GM12892 (cell line): Measurements from ENCODE around the gene MELK.
A peak's percentile ranks its signal among the peaks of the same experiment; 100 is the strongest.

ENCODE experiments used
- DNase-seq: peaks from one replicate; pipeline ENCODE4 v3.0.0; 2011; ENCODE audit not compliant: insufficient read length
- FAIRE-seq: peaks from 2 replicates; lab custom pipeline; 2011; peaks lifted over from hg19 to GRCh38; lab: Jason Lieb, UNC
- POLR2A ChIP-seq: IDR thresholded peaks from 2 replicates; pipeline ENCODE4 v1.6.1; 2011; ENCODE audit warnings: low read depth, low read length, control low read depth
- POLR2AphosphoS5 ChIP-seq: IDR thresholded peaks from 2 replicates; pipeline ENCODE4 v1.6.1; 2011; ENCODE audit warnings: low read depth, low read length, control low read depth
- TAF1 ChIP-seq: IDR thresholded peaks from 2 replicates; pipeline ENCODE4 v1.6.1; 2011; ENCODE audit warnings: low read depth, mild to moderate bottlenecking, control low read depth, low read length, borderline replicate concordance

The MELK gene

DNA sequence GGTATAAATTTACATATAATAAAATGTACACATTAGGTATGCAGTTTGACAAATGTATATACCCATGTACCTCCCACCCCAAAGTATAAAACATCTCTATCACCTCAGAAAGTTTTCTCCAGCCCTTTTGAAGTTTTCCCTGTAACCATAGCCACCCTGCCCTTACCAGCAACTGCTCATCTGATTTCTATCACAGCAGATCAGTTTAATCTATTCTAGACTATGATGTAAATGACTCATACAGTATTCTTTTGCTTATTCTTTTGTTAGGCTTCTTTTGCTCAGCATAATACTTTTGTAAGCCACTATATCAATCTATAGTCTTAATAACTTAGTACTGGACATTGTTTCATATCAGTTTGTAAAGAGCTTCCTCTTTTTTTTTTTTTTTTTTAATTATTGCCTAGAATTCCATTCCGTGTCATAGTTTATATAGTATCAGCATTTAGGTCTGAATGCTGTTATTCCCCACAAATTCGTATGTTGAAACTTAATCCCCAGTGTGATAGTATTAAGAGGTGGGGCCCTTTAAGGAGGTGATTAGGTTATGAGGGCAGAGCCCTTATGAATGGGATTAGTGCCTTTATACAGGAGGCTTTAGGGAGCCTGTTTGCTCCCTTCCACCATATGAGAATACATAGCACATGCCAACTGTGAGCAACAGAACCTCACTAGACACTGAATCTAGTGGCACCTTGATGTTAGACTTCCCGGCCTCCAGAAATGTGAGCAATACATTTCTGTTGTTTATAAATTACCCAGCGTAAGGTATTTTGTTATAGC lies 20.3 kb downstream of the MELK start:
- DNase-seq (no peak), FAIRE-seq (no peak)
- TF ChIP-seq TAF1: no peak
- no peak for TF ChIP-seq POLR2AphosphoS5
- TF ChIP-seq POLR2A: no peak

DNA sequence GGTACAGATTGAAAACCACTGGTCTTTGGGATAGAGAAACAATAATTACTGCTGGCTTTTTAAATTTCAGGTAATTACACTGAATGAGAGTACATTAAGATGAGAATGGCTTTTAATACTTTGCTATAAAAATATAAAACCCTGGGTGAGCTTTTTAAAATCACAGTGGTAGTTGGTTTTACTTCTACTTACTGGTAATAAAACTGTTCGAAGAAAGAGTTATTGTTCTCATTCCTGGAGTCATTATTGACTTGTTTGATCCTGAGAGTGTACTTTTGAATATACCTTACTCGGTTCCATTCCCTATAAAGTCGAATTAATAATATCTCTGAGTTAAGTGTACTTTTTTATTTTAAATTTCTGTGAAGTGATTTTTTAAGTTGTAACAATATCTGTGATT lies 21.5 kb downstream of the MELK start:
- DNase-seq (no peak), FAIRE-seq (no peak)
- TF ChIP-seq TAF1: no peak
- no peak for TF ChIP-seq POLR2AphosphoS5
- no peak for TF ChIP-seq POLR2A

DNA sequence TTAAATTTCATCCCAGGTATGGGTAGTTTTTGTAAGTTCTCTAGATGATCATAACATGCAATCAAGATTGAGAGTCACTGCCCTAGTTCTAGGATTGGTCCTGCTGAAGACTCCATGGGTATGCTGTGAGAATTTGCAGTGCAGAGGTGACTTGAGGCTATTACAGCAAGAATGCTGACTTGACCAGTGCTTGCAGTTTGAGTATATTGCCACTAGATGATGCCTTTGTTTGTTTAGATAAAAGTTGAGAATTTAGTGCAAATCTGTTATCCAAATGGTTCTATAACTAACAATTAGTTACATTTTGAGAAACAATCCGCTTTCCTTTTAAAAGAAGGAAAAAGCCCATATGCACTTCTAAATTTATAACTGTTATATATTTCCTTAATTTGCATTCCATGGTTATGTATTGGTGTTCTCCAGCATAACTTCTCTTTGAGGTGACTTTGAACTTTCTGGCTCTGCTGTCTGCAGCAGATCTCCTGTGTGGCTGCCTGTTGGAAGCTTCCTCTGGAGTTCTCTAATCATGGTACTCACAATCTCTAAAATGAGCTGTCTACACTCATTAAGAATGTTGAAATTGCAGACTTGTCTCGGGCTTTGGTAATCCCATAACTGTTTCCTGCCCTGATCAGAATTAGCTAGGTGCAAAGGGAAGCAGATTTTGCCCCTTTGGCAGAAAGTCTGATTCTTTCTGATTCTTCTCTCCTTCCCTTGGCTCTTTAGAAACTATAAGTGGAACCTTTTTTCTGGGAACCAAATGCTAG lies 24.9 kb downstream of the MELK start:
- FAIRE-seq (no peak), DNase-seq (no peak)
- no peak for TF ChIP-seq POLR2AphosphoS5
- TF ChIP-seq POLR2A: no peak
- TF ChIP-seq TAF1: no peak

DNA sequence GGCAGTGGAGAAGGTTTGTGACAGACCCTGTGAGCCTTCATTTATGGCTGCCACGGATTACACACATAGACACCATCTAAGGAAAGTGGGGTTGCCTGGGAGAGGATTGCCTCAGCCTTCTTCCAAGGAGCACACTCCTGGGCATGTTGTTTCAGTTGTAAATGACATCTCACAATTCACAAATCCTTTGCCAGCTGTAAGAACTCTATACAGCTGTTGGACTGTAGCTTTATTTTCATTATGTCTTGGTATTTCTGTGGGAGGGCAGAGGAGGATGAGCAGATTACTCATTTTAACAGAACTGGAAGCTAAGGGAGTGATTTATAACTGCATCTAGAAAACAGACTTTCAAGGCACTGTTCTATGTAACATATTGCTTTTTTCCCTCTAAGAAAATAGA lies 25.6 kb downstream of the MELK start:
- TF ChIP-seq POLR2AphosphoS5 (no peak), POLR2A (no peak), TAF1 (no peak)
- FAIRE-seq (no peak), DNase-seq (no peak)

DNA sequence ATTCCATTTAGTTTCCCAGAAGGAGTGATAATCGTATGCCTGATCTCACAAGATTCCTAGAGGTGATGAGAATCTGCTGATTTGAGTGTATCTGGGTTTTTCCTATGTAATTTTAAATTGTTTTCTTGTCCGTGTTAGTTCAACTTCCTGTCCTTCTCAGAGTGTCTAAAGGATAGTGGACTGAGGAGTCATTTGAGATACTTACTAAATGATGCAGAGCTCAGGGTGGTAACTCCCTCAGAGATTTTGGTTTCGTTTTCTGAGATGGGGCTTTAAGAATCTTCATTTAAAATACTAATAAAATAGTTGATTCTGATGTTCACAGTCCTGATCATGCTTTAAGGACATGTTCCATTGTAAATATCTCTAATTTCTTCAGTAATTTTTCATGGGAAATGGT lies 30.3 kb downstream of the MELK start:
- no peak for TF ChIP-seq POLR2AphosphoS5
- TF ChIP-seq TAF1: no peak
- TF ChIP-seq POLR2A: no peak
- FAIRE-seq: peak; percentile 24
- DNase-seq: peak; percentile 13

DNA sequence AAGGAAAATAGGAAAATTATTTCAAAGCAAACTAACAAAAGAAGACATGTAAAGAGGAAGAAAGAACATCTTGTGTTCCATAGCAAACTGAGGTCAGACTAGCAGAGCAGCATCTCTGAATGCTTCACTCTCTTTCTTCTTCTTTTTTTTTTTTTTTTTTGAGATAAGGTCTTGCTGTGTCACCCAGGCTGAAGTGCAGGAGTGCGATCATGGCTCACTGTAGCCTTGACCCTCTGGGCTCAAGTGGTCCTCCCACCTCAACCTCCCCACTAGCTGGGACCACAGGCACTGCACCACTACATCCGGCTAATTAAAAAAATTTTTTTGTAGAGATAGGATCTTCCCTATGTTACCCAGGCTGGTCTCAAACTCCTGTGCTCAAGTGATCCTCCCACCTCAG lies 36.6 kb downstream of the MELK start:
- no peak for DNase-seq
- TF ChIP-seq POLR2AphosphoS5: no peak
- TF ChIP-seq TAF1: no peak
- no peak for TF ChIP-seq POLR2A
- no peak for FAIRE-seq

DNA sequence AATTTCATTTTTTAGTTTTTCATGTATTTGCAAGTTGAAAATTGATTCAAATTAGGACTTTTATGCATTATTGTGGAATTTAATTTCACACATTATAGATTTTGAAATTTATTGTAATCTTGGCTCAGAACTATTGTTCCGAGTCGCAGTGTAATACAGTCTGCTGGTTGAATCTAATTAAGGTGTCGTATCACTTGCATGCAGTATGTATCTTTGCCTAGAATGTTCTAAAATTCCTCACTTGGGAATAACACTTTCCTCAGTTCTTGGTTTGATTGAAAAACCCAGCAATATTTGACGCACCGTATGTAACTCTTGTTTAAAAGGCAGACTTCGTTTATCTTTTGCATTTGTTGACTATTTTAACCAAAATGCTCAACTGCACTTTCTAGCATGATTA lies 49.4 kb downstream of the MELK start:
- TF ChIP-seq POLR2A (no peak), POLR2AphosphoS5 (no peak), TAF1 (no peak)
- no peak for FAIRE-seq
- no peak for DNase-seq

DNA sequence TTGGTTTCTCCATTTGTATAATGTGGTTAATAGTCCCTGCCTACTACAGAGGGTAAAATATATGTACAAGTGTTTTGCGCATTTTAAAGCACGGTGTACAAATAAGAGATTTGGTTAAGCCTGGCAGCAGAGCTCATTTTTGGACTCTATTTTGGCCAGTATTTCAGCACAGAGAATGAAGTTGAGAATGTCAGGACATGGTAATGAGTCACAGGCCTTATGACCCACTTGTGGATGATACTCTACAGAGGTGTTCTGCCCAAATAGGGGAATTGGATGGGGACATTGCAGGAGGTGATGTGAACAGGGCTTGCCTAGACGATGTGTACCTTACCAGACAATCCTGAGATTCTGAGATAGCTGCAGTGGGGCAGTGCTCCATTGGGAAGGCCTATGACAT lies 50.6 kb downstream of the MELK start:
- no peak for DNase-seq
- TF ChIP-seq POLR2AphosphoS5: no peak
- no peak for TF ChIP-seq POLR2A
- no peak for TF ChIP-seq TAF1
- FAIRE-seq: no peak

DNA sequence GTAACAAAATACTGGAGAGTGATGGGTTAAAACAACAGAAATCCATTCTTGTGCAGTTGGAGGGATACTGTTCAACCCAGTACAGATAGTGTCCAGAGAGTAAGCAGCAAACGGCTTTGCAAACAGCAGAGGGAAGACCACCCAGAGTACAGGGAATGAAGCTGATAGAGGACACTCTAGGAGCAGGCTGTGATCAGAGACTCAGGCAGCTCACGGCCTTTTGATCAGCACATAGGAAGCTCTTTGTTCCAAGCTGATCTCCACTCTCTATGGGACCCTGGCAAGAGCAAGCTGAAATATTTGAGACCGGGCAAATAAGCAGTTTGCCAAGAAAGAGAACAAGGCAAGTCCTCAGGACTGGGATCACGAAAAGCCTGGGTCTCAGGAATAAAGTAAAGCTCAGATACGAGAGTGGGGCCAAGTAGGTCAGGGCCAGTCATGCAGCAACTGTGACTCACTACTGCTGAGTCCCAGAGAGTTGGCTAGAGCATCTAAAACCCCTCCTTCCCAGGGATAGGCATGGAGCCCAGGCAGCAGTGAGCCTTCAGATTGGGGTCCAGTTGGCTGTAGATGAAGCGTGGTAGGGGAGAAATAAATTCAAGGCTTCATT lies 52.4 kb downstream of the MELK start:
- DNase-seq (no peak), FAIRE-seq (no peak)
- TF ChIP-seq TAF1: no peak
- TF ChIP-seq POLR2AphosphoS5: no peak
- TF ChIP-seq POLR2A: no peak

DNA sequence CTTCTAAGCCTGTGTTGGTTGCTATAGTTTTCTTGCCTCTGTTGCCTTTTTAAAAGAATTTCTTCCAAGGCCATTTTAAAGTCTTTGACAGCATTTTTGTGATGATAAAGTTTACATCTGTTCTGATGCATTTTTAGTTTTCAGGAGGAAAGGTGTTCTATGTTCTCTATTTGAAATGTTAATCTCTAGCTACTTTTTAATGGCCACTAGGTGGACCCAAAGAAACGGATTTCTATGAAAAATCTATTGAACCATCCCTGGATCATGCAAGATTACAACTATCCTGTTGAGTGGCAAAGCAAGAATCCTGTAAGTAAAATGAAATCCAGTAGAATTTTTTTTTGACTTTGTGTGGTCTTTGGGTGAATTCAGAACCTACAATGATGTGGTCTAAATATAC lies 60.2 kb downstream of the MELK start:
- TF ChIP-seq POLR2A (no peak), TAF1 (no peak), POLR2AphosphoS5 (no peak)
- no peak for DNase-seq
- peak; percentile 24 for FAIRE-seq

DNA sequence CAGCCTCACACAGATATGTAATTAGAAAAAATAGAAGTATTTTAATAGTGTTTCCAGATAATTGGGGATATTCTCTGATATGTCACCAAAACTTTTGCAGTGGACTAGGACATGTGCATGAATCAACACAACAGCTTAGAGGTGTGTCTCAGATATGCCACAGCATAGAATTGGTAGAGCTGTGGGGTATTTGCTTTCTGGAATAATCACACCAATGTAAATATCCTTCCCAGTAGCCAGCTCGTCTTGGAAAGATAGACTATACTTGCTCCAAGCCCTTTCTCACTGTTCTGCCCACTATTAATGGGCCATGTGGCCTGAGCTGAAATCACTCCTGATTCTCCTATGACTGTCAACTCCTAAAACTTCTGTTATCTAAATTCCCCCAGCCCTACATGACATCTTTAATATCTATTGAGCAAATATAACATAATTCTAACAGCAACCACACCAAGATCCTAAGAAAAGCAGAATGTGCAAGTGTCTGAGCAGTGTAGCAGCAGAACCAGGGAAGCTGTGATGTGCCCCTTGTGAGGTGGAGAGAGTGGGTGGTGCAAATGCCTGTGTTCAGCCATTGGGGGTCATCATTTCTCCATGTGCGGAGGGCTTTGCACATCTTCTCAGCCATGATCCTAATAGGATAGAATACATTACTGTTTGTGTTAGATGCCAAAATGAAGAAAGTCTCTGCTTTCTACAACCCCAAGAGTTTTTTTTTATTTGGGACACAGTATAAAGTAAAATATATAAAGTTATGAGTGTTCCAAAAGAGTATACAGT lies 65.0 kb downstream of the MELK start:
- DNase-seq (no peak), FAIRE-seq (no peak)
- TF ChIP-seq POLR2AphosphoS5 (no peak), POLR2A (no peak), TAF1 (no peak)
